HG03097 (cell line): ENCODE data around the gene GRIK3.
"Not testable (repeated sequence)": the region's sequence is repeated elsewhere in the genome, so short reads cannot be mapped to it uniquely, and the experiment has no call there.

ENCODE experiments used
- ATAC-seq: cut with Tn5 transposase; IDR thresholded peaks from one replicate; pipeline ENCODE4 v1.9.1; 2021; ENCODE audit not compliant: unreplicated experiment, low FRiP score

GRIK3 gene

DNA sequence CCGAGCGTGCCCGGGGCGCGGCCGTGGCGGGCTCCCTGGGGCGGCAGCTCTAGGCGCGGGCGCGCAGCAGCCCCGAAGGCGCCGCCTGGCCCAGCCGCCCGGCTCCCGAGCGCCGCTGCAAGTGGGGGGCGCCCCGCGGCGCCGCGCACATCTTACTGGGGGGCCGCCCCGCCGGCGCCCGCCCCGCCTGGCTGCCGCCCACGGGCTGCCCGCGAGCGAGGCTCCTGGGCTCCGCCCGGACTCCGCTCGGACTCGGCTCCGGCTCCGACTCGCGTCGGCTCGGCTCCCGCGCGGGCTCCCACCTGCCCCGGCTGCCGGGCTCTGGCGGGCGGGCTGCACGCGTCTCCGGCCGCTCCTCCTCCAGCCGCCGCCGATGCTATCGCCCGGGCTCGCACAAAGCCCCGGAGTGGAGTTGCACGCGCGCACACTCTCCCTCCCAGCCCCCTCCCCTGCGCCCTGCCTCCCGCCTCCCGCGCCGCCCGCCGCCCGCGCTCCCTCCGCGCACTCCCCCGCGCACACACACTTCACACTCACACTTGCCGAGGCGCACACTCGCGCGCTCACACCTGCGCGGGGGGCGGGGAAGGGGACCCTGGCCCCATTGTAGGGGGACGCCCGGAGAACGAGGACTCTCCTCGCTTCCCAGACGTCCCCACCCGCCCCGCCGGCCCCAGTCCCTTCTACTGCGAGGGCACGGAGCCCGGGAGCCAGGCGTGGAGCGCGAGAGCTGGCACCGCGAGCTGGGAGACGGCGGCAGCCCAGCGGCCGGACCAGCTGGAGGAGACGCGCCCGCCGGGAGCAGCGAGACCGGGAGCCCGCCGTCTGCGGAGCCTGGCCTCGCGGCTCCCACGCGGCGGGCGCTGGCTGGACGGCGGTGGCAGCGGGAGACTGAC lies at the start of gene GRIK3:
Gene GRIK3, minus strand, starts transcription at position 395 of the 893 bp plus-strand sequence. CDS start 407 bp downstream, outside the sequence.
- no peak for ATAC-seq

DNA sequence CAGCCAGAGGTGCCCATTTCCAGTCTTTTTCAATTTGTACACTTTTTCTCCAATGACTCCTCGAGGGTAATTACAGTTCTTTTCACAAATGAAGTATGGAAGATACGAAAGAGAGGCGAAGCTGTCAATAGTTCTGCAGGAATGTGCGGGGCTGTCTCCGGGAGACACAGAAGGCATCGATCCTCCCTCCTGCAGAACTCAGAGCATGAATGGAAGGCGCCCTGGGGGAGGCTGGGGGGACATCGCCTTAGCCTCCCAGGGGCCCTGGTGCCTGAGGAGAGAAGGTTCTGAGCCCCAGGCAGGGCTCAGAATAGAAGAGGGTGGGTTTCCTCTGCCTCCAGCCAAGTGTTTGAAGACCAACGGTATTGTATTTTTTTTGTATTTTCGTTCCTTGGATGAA lies 49.7 kb upstream of the GRIK3 start:
- ATAC-seq = no peak

DNA sequence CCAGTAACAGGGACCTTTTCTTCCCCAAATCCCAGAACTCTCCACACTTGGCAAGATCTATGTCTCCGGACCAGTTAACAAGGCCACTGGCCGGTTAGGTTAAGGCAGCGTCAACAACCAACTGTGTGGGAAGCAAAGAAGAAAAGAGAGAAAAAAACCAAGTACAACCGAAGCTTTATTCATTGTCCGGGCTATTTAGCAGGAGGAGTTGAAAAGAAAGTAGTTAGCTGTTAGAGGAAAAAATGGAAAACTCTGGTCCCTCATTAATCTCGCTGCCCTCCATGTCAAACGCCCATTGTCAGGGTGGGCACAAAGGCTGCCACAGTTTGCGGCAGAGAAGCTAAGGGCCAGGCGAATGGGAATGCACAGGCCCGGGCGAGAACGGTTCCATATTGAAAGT lies 49.3 kb upstream of the GRIK3 start:
- ATAC-seq = no peak

DNA sequence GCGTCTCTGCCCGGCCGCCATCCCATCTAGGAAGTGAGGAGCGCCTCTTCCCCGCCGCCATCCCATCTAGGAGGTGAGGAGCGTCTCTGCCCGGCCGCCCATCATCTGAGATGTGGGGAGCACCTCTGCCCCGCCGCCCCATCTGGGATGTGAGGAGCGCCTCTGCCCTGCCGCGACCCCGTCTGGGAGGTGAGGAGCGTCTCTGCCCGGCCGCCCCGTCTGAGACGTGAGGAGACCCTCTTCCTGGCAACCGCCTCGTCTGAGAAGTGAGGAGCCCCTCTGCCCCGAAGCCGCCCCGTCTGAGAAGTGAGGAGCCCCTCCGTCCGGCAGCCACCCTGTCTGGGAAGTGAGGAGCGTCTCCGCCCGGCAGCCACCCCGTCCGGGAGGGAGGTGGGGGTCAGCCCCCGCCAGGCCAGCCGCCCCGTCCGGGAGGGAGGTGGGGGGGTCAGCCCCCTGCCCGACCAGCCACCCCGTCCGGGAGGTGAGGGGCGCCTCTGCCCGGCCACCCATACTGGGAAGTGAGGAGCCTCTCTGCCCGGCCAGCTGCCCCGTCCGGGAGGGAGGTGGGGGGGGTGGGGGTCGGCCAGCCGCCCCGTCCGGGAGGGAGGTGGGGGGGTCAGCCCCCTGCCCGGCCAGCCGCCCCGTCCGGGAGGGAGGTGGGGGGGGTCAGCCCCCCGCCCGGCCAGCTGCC lies 46.1 kb upstream of the GRIK3 start:
- ATAC-seq = not testable (repeated sequence)

DNA sequence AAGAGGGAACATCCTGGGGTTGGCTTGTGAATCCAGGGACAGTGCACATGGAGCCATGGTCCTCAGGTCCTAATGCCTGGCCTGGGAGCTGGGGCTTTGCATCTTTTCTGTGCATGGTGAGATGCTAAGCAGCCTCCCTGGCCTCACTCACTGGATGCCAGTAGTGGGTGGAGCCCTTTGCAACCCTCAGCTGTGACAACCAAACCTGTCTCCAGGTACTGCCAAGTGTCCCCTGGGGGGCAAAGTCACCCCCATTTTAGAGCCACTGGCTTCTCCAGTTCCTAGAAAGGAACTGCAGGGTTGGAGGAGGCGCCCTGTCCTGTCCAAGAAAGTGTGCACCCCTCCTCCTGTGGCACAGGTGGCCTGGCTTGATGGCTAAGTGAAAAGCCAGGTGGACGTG lies 44.6 kb upstream of the GRIK3 start:
- no peak for ATAC-seq

DNA sequence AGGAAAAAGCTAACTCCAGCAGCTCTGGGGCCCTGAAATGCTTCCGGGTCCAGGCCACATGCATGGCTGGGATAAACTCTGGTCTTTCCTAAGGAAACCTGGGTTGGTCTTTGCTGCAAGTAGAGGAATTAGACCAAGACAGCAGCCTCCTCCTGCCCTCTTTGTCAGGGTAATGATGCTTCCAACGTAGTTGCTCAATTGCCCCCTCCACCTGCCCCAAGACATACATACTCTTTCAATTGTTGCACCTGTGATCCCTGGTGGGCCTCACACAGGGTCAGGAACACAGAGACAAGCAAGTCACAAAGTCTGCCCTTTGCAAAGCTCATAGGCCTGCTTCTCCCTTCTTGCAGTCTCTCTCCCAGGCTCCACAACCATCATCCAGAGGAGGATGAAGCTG lies 41.9 kb upstream of the GRIK3 start:
- ATAC-seq = no peak

DNA sequence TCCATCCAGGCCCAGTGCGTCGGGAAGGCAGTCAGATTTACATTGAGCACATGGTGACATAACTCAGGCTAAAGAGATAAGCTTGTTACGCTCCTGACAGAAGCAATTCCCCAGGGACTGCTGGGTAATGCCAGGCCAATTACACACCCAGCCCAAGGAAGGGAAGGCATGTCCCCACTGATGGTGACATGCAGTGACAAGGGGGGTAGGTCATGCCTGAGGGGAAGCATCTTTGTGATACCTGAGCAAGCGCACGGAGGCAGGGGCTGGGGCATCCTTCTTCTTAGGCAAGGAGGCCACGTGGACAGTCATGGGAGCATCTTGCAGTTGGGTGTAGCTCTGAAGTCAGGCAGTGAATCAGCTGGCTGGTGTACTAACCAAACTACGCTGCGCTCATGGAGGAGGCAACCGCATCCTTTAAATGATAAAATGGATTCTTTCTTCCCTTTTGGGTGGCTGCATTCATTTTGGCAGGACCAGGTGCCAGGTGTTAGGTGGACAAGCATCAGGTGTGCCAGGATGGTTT lies 39.6 kb upstream of the GRIK3 start:
- ATAC-seq = no peak

DNA sequence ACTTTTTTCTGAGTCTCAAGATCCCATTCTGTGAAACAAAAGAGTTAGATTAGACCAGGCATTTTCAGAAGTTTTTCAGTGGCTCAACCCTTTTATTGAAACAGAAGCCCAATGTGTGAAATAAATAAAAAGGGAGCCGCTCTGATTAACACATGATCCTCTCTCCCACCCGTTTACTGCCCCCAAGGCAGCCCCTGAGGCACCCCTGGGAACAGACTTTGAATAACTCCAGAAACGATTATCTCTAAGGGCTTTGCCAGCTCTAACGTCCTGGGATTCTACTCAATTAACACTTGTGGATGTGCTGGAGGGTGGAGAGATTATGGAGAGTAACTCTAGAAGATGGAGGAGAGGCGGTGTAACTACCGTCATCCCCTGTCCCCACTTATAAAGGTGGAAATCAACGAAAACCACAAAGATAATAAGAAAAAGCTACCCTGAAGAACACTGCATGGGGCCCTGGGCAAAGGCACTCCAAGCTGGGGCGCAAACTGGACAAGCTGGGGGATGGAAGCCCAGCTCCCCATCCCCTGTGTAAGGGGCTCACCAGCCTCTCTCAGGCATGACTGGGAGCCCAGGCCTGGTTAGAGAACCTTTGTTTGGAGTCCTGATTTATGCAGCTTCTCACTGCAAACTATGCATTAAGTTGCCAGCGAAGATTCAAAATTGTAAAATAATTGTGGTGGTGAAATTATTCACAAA lies 39.0 kb upstream of the GRIK3 start:
- no peak for ATAC-seq

DNA sequence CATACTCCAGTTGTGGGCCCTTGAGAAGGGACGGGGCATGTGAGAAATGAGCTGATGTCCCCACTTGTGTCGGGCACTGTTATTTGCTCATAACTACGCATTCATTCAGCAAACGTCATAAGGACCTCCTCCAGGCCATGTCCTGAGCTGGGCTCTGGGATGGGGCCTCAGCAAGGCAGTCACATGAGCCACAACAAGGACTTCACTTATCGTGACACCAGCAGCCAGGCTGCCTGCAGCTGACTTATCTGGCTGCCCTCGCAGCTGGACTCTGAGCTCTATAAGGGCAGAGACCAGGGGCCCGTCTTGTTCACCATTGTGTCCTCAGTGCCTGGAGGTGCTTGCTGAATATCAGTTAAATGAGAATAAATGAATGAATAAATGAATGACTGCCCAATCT lies 37.5 kb upstream of the GRIK3 start:
- no peak for ATAC-seq

DNA sequence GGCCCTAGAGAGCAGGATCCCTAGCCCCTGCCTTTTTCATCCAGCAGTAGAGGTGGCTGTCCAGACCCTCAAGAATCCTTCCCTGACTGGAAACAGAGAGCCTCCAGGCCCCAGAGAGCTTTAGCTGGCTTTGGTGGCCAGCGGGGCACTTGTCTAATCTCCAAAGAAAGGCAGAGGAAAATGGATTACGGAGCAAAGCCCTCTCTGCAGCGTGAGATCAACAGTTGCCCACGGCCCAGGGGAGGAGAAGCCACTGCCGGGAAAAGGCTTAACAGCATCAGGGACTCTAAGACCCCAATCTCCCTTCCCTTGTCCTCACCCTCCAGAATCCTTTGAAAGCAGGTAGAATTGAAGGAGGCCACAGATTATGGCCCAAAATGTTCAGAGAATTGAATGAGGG lies 35.8 kb upstream of the GRIK3 start:
- ATAC-seq = no peak

DNA sequence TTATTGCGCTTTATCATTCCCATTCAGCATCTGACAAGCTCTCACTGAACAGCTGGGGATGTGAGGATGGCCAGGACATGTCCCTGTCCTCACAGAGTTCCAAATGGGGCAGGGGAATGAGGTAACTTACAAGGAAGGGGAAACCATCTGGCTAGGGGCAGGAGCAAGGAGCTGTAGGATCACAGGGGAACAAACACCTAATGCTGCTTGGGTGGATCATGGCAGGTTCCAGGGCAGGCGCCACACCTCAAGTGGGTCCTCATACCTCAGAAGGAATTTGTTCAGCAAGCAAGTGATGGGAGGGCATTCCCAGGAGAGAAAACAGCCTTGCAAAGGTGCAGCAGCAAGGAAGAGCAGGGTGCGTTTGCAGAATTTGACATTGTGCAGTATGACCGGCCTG lies 35.1 kb upstream of the GRIK3 start:
- no peak for ATAC-seq

DNA sequence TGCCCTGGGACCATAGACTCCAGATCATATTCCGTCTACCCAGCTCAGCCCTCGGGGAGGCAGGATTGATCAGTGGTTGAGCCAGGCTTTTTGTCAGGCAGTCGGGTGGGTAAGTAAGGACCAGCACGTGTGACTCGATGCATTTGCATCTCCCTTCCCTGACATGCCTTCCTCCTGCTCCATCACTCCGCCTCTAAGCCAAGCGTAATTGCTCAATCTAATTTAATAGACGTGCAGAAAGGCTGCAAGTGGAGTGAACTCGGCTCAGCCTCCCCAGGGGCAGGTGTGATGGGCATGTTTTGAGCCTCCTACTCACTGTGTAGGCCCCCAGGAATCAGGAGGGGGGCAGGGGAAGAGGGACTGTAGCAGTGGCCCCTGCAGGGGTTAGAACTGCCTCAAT lies 34.6 kb upstream of the GRIK3 start:
- no peak for ATAC-seq

DNA sequence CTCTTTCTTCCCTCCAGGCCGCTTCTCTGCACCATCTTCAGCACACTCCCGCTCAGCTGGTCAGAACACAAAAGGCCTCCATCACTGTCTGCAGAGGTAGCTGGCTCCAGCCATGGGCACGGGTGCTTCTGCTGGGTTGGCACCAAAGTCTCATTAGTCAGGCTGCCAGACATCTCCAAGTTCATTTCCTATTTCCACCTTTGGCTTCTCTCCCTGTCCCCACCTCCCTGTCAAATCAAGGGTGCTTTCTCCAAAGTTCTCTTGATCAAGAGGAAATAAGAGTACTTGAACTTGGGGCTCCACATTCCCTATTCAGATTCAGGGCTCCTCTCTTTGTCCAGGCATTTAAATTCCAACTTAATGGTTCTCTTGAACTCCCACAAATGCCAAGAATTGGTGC lies 33.9 kb upstream of the GRIK3 start:
- ATAC-seq = no peak

DNA sequence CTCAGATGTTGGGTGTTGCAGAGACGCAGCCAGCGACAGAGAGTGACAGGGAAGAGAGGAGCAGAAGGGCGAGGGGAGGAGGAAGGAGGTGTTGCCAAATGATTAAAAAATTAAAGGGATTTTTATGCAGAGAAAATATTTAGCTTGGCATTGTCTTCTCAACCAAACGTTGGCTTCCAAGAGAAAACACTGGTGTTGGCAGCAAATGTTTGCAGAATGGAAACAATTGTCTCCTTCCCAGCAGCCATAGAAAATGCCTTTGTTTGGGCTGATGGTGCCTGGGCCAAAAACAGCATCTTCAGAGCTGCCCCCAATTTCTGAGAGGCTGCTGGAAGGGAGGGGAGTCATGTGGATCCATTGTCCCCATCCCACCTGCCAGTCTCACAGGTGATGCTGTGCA lies 29.7 kb upstream of the GRIK3 start:
- ATAC-seq = no peak

DNA sequence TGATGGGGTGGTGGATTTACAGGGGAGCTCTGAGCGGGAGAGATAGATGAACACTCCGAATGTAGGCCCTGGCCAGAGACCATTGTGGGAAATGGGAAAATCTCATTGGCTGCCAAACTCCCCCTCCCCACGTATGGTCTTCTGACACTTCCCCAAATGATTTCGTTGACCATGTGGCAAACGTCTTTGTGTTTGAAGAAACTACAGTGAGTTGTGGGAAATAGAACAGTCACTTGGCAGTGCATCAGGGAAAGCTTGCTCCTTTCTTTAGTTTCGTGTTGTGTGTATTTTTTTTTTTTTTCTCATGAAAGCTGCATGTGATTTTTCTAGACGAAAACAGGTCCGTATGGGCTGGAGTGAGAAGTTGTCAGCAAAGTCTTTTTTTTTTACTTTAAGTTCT lies 25.0 kb upstream of the GRIK3 start:
- no peak for ATAC-seq

DNA sequence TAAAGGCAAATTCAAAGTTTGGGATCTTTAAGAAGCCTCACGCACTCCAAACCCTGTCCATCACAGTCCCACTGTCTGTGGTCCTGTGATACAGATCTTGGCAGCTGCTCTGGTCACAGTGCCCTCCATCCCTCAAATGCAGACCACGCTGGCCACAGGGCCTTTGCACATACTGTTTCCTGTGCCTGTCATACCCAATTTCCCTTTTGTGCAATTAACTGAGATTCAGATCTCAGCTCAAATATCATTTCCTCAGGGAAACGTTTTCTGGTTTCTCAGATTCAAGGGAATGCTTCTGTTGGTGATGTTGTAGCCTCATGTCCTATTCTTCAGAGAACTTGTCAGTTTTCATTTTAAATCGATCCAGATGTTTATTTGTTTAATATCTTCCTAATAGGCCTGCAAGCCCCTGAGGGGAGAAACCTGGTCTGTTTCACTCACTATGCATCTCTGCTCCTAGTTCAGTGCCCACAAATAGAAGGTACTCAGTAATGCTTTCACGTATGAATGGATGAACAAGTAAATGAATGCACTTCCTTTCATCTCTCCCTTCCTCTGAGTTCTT lies 24.2 kb upstream of the GRIK3 start:
- no peak for ATAC-seq

DNA sequence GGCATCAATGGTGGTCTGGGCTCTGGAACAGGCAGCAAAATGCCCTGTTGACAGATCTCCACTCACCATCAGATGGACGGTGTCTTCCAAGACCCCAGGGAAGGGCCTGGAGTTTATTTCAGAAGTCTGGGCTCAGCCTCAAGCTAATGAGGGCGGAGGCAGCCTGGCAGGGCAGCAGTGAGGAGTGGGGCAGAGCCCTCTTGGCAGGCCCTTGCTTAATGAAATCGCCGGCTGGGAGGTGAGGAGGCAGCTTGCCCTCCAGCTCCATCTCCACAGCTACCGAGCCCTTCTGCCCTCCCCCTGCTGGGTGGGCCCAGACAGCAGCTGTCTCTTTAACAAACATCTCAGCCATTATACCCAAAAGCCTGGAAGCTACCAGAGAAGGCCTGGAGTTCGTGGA lies 22.0 kb upstream of the GRIK3 start:
- no peak for ATAC-seq

DNA sequence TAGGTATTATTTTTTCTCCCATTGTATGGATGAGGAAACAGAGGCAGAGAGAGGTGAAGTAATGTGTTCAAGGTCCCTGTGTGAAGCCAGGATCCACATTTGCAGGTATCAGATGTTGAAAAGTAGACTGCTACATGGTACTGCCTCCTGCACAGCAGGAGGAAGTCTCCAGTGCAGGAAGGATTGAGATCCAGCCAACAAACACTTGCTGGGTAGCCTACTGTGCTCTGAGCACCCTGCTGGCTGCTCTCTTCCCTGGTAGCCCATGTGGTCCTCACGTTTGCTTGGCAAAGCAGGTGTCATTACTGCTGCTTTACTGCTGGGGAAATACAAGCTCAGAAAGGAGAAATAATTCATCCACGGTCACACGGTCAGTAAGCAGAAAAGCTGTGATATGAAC lies 21.3 kb upstream of the GRIK3 start:
- no peak for ATAC-seq

DNA sequence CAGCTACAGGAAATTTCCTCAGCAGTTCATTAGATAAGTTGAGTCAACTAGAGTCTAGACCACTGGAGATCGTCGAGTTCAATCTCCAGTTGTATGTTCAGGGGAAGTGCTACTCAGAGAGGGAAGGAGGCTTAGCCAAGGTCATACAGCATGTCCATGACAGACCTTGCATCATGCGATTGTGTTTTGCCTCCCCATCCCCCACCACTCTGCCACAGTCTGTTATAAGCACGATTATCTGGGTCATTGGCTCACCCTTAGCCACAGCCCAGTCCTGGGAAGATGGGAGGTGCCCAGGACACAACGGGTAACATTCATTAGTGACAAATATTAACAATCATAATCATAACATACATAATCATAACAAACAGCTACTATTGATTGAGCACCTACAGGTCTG lies 18.9 kb upstream of the GRIK3 start:
- no peak for ATAC-seq

DNA sequence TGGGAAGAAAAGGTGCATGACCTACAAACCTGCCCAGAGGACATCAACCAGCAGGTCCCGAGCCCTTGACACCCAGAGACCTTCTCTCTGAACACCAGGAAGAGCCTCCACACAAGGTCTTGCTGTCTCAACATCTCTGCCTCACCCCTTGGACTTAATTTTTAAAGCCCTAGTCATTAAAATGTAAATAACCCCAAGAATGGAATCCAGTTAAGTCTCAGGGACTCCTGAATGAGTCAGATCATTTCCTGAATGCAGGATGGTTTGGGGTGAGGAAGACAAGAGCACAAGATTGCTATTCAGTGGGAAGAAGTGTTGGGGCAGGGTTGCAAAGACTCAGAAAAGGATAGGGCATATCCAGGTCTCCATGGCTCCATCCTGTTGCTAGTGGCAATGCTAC lies 17.8 kb upstream of the GRIK3 start:
- no peak for ATAC-seq

DNA sequence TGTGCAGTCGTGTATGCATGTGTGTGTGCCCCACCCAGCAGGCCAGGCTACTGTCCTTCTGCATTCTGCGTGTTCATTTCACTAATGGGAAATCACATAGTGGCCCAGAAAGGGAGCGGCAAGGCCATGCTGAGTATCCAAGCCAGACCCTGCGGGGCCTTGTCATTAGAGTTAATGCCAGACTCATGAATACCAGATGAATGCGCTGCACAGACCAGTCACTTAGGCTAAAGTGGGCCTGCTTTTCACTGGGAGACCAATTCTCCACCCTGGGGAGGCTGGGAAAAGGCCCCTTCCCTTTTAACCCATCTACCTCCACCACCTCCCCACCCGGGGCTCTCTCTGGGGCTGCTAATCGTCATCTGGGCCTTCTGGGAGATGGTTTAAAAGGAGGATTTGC lies 17.0 kb upstream of the GRIK3 start:
- ATAC-seq = no peak
